Mucosa of rectum (tissue), 2 donors: ENCODE measurements around the gene DNAH6.

ENCODE experiments used
- H3K27ac ChIP-seq, 2 donors: one replicate each; pipeline ENCODE4 v1.7.0; 2013; ENCODE audit warnings: inconsistent platforms in 2 of 2, low read depth in 2 of 2, low read length in 2 of 2
- H3K27me3 ChIP-seq, 2 donors: one replicate each; pipeline ENCODE4 v1.7.0; 2013; ENCODE audit warnings: low read length in 2 of 2; ENCODE audit not compliant: control insufficient read depth in 2 of 2, insufficient read depth in 2 of 2
- H3K36me3 ChIP-seq, 2 donors: one replicate each; pipeline ENCODE4 v1.7.0; 2013; ENCODE audit warnings: low read length in 2 of 2; ENCODE audit not compliant: control insufficient read depth in 2 of 2, insufficient read depth in 2 of 2
- H3K4me1 ChIP-seq, 2 donors: one replicate each; pipeline ENCODE4 v1.7.0; 2013; ENCODE audit warnings: low read length in 2 of 2, mild to moderate bottlenecking in 1 of 2; ENCODE audit not compliant: control insufficient read depth in 2 of 2, insufficient read depth in 2 of 2
- H3K4me3 ChIP-seq, 2 donors: one replicate each; pipeline ENCODE4 v1.7.0; 2013; ENCODE audit warnings: low read length in 2 of 2
- H3K9ac ChIP-seq, 2 donors: one replicate each; pipeline ENCODE4 v1.7.0; 2013; ENCODE audit warnings: low read length in 2 of 2, low read depth in 1 of 2, mild to moderate bottlenecking in 1 of 2
- H3K9me3 ChIP-seq, 2 donors: one replicate each; pipeline ENCODE4 v1.7.0; 2013; ENCODE audit warnings: low read length in 2 of 2; ENCODE audit not compliant: control insufficient read depth in 2 of 2
- donor health status: healthy.
- donor health status: Normal muscosa, but diverticular disease.

Gene DNAH6

GRCh38 chr2:84647267-84647666 is 131.0 kb downstream of the DNAH6 start:
- H3K9ac ChIP-seq: no peak overlapping the region
- no peak overlapping the region for H3K27ac ChIP-seq

GRCh38 chr2:84649058-84649457 is 132.8 kb downstream of the DNAH6 start:
- Histone ChIP-seq H3K9me3 (no peaks in the 10 kb centered on the region), H3K27ac (no peak overlapping the region), H3K36me3 (no peaks in the 10 kb centered on the region), H3K27me3 (no peaks in the 10 kb centered on the region), H3K4me1 (no peaks in the 10 kb centered on the region), H3K4me3 (no peak overlapping the region), H3K9ac (no peak overlapping the region)

More at GRCh38 chr2:84647267-84647666, 131.0 kb downstream of the DNAH6 start:
- no peaks in the 10 kb centered on the region for H3K4me1 ChIP-seq
- H3K27me3 ChIP-seq: no peaks in the 10 kb centered on the region
- H3K4me3 ChIP-seq: no peak overlapping the region
- H3K9me3 ChIP-seq: no peaks in the 10 kb centered on the region
- no peaks in the 10 kb centered on the region for H3K36me3 ChIP-seq

- Histone ChIP-seq H3K9ac (no peak overlapping the region), H3K27ac (no peak overlapping the region), H3K4me3 (no peak overlapping the region), H3K4me1 (no peaks in the 10 kb centered on the region), H3K36me3 (no peaks in the 10 kb centered on the region), H3K9me3 (no peaks in the 10 kb centered on the region), H3K27me3 (no peaks in the 10 kb centered on the region)
These were observed 133.3 kb downstream of the DNAH6 start for GRCh38 chr2:84649487-84650142.

- Histone ChIP-seq H3K27me3 (no peaks in the 10 kb centered on the region), H3K36me3 (no peaks in the 10 kb centered on the region), H3K27ac (no peak overlapping the region), H3K9me3 (no peaks in the 10 kb centered on the region), H3K9ac (no peak overlapping the region), H3K4me1 (no peaks in the 10 kb centered on the region), H3K4me3 (no peak overlapping the region)
These were observed 136.1 kb downstream of the DNAH6 start for GRCh38 chr2:84652431-84652830.

GRCh38 chr2:84653302-84653701 is 137.0 kb downstream of the DNAH6 start:
- H3K27ac ChIP-seq: no peak overlapping the region
- H3K4me1 ChIP-seq: no peaks in the 10 kb centered on the region
- no peak overlapping the region for H3K9ac ChIP-seq
- H3K4me3 ChIP-seq: no peak overlapping the region
- H3K9me3 ChIP-seq: no peaks in the 10 kb centered on the region
- no peaks in the 10 kb centered on the region for H3K27me3 ChIP-seq
- H3K36me3 ChIP-seq: no peaks in the 10 kb centered on the region

GRCh38 chr2:84654414-84654813 is 138.1 kb downstream of the DNAH6 start:
- Histone ChIP-seq H3K4me3 (no peak overlapping the region), H3K9ac (no peak overlapping the region), H3K36me3 (no peaks in the 10 kb centered on the region), H3K27ac (no peak overlapping the region), H3K9me3 (no peaks in the 10 kb centered on the region), H3K4me1 (no peaks in the 10 kb centered on the region), H3K27me3 (no peaks in the 10 kb centered on the region)

- Histone ChIP-seq H3K27me3 (no peaks in the 10 kb centered on the region), H3K9ac (no peak overlapping the region), H3K9me3 (no peaks in the 10 kb centered on the region), H3K4me1 (no peaks in the 10 kb centered on the region), H3K36me3 (no peaks in the 10 kb centered on the region), H3K27ac (no peak overlapping the region), H3K4me3 (no peak overlapping the region)
These were observed 152.8 kb downstream of the DNAH6 start for GRCh38 chr2:84669122-84669521.

GRCh38 chr2:84674099-84674498 is 157.8 kb downstream of the DNAH6 start:
- no peak overlapping the region for H3K9ac ChIP-seq
- no peaks in the 10 kb centered on the region for H3K27me3 ChIP-seq
- no peaks in the 10 kb centered on the region for H3K9me3 ChIP-seq
- H3K36me3 ChIP-seq: no peaks in the 10 kb centered on the region
- no peak overlapping the region for H3K27ac ChIP-seq
- no peaks in the 10 kb centered on the region for H3K4me1 ChIP-seq
- H3K4me3 ChIP-seq: no peak overlapping the region

GRCh38 chr2:84674586-84674985 is 158.3 kb downstream of the DNAH6 start:
- H3K36me3 ChIP-seq: no peaks in the 10 kb centered on the region
- H3K4me1 ChIP-seq: no peaks in the 10 kb centered on the region
- no peak overlapping the region for H3K4me3 ChIP-seq
- H3K9ac ChIP-seq: no peak overlapping the region
- H3K9me3 ChIP-seq: no peaks in the 10 kb centered on the region
- no peaks in the 10 kb centered on the region for H3K27me3 ChIP-seq
- no peak overlapping the region for H3K27ac ChIP-seq

GRCh38 chr2:84676295-84676694 is 160.0 kb downstream of the DNAH6 start:
- Histone ChIP-seq H3K9ac (no peak overlapping the region), H3K27me3 (no peaks in the 10 kb centered on the region), H3K4me1 (no peaks in the 10 kb centered on the region), H3K27ac (no peak overlapping the region), H3K36me3 (no peaks in the 10 kb centered on the region), H3K9me3 (no peaks in the 10 kb centered on the region), H3K4me3 (no peak overlapping the region)

GRCh38 chr2:84678214-84678613 is 161.9 kb downstream of the DNAH6 start:
- H3K4me3 ChIP-seq: no peak overlapping the region
- H3K27ac ChIP-seq: no peak overlapping the region
- no peaks in the 10 kb centered on the region for H3K4me1 ChIP-seq
- no peaks in the 10 kb centered on the region for H3K9me3 ChIP-seq
- no peaks in the 10 kb centered on the region for H3K27me3 ChIP-seq
- H3K36me3 ChIP-seq: no peaks in the 10 kb centered on the region
- no peak overlapping the region for H3K9ac ChIP-seq
